ENCODE results near the gene PSMB2. TPM values are rescaled to one million over a fixed set of nuclear protein-coding genes. Genes with fewer than 3 reads are reported as not detected.

PSMB2 gene
- total RNA-seq, 1 donor from 2014 or later, result 69.9 TPM

DNA sequence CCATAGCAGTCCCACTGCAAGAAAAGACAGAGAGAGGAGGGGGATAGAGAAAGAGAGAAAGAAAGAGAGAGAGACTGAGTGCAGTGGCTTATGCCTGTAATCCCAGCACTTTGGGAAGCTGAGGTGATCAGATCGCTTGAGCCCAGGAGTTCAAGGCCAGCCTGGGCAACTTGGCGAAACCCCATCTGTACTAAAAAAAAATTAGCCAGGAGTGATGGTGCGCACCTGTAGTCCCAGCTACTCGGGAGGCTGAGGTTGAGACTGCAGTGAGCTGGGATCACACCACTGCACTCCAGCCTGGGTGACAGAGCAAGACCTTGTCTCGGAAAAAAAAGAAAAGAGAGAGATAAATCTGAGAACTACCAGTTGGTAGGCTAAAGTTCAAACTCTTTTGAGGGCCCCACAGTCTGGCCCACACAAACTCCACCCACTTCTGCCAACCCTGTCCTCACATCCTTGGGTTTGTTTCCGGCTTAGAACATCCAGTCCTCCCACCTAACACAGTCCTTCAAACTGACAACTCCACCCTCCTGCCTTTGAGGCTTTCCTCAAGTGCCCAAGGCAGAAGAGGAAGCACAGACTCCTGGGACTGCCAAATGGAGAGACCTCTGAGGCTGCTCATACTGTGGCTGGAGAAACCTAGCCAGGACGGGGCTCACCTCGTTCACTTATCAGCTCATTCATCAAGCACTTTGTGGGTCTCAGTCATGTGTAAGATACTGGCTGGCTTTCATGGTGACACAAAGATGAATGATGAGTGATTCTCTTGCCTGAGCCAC, 48.1 kb downstream of the PSMB2 start:
- Mint-ChIP-seq H3K4me3 (ENCODE audit: unreplicated experiment) (no peak overlapping the region), H3K27me3 (ENCODE audit: unreplicated experiment) (peaks cover 13% of the 10 kb centered on the region), H3K27ac (ENCODE audit: unreplicated experiment) (no peak overlapping the region), H3K36me3 (ENCODE audit: low read depth, unreplicated experiment) (peaks cover 22% of the 10 kb centered on the region), H3K9me3 (ENCODE audit: unreplicated experiment) (no peaks in the 10 kb centered on the region), H3K4me1 (ENCODE audit: unreplicated experiment) (peaks cover 3% of the 10 kb centered on the region)
- DNase-seq (ENCODE audit: low spot score), result no peak
- TF ChIP-seq, protein P1, sequence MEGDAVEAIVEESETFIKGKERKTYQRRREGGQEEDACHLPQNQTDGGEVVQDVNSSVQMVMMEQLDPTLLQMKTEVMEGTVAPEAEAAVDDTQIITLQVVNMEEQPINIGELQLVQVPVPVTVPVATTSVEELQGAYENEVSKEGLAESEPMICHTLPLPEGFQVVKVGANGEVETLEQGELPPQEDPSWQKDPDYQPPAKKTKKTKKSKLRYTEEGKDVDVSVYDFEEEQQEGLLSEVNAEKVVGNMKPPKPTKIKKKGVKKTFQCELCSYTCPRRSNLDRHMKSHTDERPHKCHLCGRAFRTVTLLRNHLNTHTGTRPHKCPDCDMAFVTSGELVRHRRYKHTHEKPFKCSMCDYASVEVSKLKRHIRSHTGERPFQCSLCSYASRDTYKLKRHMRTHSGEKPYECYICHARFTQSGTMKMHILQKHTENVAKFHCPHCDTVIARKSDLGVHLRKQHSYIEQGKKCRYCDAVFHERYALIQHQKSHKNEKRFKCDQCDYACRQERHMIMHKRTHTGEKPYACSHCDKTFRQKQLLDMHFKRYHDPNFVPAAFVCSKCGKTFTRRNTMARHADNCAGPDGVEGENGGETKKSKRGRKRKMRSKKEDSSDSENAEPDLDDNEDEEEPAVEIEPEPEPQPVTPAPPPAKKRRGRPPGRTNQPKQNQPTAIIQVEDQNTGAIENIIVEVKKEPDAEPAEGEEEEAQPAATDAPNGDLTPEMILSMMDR (IDR thresholded peaks at IDR 0.05; ENCODE audit: unreplicated experiment), result no peak

DNA sequence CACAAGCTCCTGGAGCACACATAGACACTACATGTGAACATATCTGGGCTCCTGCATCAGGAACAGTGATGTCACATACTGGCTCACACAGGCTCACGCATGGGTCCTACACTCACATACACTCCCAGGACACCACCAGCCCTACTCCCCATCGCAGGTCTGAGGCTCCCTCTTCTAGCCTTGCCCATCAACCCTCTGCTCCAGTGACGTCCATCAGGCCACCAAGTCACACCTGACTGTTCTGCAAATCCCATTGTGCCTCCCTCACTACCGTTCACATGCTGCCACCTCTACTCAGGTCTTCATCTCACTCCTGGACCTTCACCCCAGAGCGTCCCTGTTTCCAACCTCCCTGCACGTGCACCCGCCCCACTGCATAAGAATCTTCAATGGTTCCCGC, 50.1 kb downstream of the PSMB2 start:
- DNase-seq (ENCODE audit: low spot score), result no peak
- H3K4me3 Mint-ChIP-seq (ENCODE audit: unreplicated experiment), result peak overlapping the region; percentile 78

DNA sequence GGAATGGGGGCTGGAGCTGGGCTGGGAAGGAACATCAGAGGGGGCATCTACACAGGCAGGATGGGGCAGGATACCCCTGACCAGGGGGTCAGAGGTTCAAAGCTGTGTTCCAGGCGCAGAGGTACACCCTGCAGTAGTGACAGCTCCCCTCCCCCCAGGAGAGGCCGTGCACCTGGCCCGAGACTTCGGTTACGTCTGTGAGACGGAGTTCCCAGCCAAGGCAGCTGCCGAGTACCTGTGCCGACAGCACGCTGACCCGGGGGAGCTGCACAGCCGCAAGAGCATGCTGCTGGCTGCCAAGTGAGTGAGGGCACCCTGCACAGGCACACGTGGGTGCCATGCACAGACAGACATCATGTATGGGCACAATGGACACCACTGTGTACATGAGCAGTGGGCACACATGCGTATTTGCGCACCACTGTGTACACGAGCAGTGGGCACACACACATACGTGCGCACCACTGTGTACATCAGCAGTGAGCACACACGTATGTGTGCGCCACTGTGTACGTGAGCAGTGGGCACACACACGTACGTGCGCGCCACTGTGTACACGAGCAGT, 50.8 kb downstream of the PSMB2 start:
- Mint-ChIP-seq H3K27ac (ENCODE audit: unreplicated experiment) (no peak overlapping the region), H3K9me3 (ENCODE audit: unreplicated experiment) (no peaks in the 10 kb centered on the region), H3K4me1 (ENCODE audit: unreplicated experiment) (peaks cover 3% of the 10 kb centered on the region), H3K36me3 (ENCODE audit: low read depth, unreplicated experiment) (peaks cover 18% of the 10 kb centered on the region), H3K4me3 (ENCODE audit: unreplicated experiment) (no peak overlapping the region), H3K27me3 (ENCODE audit: unreplicated experiment) (peaks cover 19% of the 10 kb centered on the region)
- TF ChIP-seq, protein P1 (IDR thresholded peaks at IDR 0.05; ENCODE audit: unreplicated experiment), result no peak
- no peak for DNase-seq (ENCODE audit: low spot score)

More for the DNA sequence above, 50.1 kb downstream of the PSMB2 start:
- Mint-ChIP-seq H3K27me3 (ENCODE audit: unreplicated experiment) (peaks cover 18% of the 10 kb centered on the region), H3K36me3 (ENCODE audit: low read depth, unreplicated experiment) (peaks cover 22% of the 10 kb centered on the region), H3K9me3 (ENCODE audit: unreplicated experiment) (no peaks in the 10 kb centered on the region), H3K4me1 (ENCODE audit: unreplicated experiment) (peaks cover 3% of the 10 kb centered on the region), H3K27ac (ENCODE audit: unreplicated experiment) (peak overlapping the region; percentile 21)
- TF ChIP-seq, protein P1 (IDR thresholded peaks at IDR 0.05; ENCODE audit: unreplicated experiment), result no peak

DNA sequence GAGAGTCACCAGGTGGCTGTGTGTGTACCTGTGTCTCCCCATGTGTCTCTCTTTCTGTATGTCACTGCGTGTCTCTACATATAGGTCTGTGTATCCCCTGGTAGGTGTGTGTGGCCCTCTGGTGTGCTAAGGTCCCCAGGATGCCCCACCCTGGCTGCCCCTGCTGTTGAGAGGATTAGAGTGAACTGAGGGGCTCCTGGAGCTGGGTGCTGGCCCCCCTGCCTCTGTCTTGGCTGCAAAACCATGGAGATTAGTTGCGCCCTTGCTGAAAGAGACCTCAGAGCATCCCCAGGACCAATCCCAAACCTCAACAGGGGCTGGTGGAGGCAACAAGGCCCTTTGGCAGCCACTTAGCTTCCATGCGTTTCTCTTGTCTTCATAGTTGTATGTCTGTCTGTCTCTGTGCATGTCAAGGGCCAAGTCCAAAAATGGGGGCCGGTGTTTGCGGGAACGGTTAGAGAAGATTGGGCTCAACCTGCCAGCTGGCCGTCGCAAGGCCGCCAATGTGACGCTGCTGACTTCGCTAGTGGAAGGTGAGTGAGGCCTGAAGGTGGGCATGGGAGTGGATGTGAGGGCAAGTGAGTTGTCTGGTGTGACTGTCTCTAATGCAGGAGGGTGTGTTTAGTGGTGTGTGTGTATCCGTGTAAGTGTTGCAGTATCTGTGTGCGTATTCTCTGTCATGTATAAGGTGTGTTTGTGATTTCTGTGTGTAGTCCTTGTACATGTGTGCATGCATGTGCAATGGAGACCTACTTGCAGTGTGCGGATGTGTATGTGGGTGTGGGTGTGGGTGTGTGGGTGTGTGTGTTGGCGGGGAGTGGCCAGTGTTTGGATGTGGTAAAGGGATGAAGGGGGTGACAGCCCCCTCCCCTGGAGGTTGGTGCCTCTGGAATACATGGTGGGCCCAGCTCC, 51.6 kb downstream of the PSMB2 start:
- H3K27ac Mint-ChIP-seq (ENCODE audit: unreplicated experiment), result peak overlapping the region; percentile 78
- TF ChIP-seq, protein P1 (IDR thresholded peaks at IDR 0.05; ENCODE audit: unreplicated experiment), result no peak
- H3K4me1 Mint-ChIP-seq (ENCODE audit: unreplicated experiment), result peaks cover 3% of the 10 kb centered on the region
- no peak for DNase-seq (ENCODE audit: low spot score)
- H3K36me3 Mint-ChIP-seq (ENCODE audit: low read depth, unreplicated experiment), result peaks cover 18% of the 10 kb centered on the region
- H3K4me3 Mint-ChIP-seq (ENCODE audit: unreplicated experiment), result peak overlapping the region; percentile 70
- H3K9me3 Mint-ChIP-seq (ENCODE audit: unreplicated experiment), result no peaks in the 10 kb centered on the region
- H3K27me3 Mint-ChIP-seq (ENCODE audit: unreplicated experiment), result peaks cover 19% of the 10 kb centered on the region

All from endothelial cell (in vitro differentiated cells).